PC-9 (cell line): ENCODE measurements around the gene UIMC1. TPM values are rescaled to one million over a fixed set of nuclear protein-coding genes. Genes with fewer than 3 reads are reported as not detected.

ENCODE experiments used
- BruUV-seq: library from RNA; stranded (reverse); fragments of 400-500 nt; replicated peaks from 2 replicates; lab custom pipeline; 2021; lab: Mats Ljungman, UMichigan
- CTCF ChIA-PET: fragments of 300-600 bp; sonication (Branson Sonifier 250); formaldehyde crosslinking; loops from one replicate; lab custom pipeline; 2022; ENCODE audit warnings: antibody characterized with exemption; lab: Charles Lee
- POLR2A ChIA-PET: fragments of 300-600 bp; sonication (Branson Sonifier 250); formaldehyde crosslinking; loops from one replicate; lab custom pipeline; 2022; ENCODE audit warnings: antibody characterized with exemption; ENCODE audit not compliant: unreplicated experiment; lab: Charles Lee
- DNase-seq, 2 experiments: peaks; one replicate each; pipeline versions ENCODE4 v3.0.0 to v3.0.0-alpha.2; 2015 to 2022; ENCODE audit warnings: mixed read lengths in 1 of 2
- H2AFZ ChIP-seq: fragments of 200-600 bp; sonication (generic); 2 replicates; pipeline ENCODE4 v1.8.1; 2017; ENCODE audit warnings: antibody characterized with exemption
- H3F3A ChIP-seq: fragments of 200-600 bp; sonication (generic); 2 replicates; pipeline ENCODE4 v1.8.1; 2017; ENCODE audit warnings: antibody characterized with exemption, mild to moderate bottlenecking, low read depth; ENCODE audit not compliant: insufficient read depth
- H3K27ac ChIP-seq: fragments of 200-600 bp; sonication (generic); 2 replicates; pipeline ENCODE4 v1.6.1; 2016; ENCODE audit warnings: mixed run types
- H3K27me3 ChIP-seq: fragments of 200-600 bp; sonication (generic); 2 replicates; pipeline ENCODE4 v1.6.1; 2016; ENCODE audit warnings: low read depth, mixed run types; ENCODE audit not compliant: insufficient read depth
- H3K36me3 ChIP-seq: fragments of 200-600 bp; sonication (generic); 2 replicates; pipeline ENCODE4 v1.6.1; 2016; ENCODE audit warnings: low read depth, mixed run types
- H3K4me1 ChIP-seq: fragments of 200-600 bp; sonication (generic); replicated peaks from 2 replicates; pipeline ENCODE4 v1.6.1; 2016; ENCODE audit warnings: mixed run types; ENCODE audit not compliant: insufficient read depth
- H3K4me2 ChIP-seq: fragments of 200-600 bp; sonication (generic); 2 replicates; pipeline ENCODE4 v1.6.1; 2017; ENCODE audit warnings: mixed run types
- H3K4me3 ChIP-seq: fragments of 200-600 bp; sonication (generic); 2 replicates; pipeline ENCODE4 v1.6.1; 2016; ENCODE audit warnings: mixed run types
- H3K79me2 ChIP-seq: fragments of 200-600 bp; sonication (generic); 2 replicates; pipeline ENCODE4 v1.6.1; 2017; ENCODE audit warnings: low read depth, mixed run types
- H3K9me2 ChIP-seq: fragments of 200-600 bp; sonication (generic); 2 replicates; pipeline ENCODE4 v1.8.1; 2017; ENCODE audit warnings: mild to moderate bottlenecking; ENCODE audit not compliant: insufficient read depth
- H3K9me3 ChIP-seq: fragments of 200-600 bp; sonication (generic); 2 replicates; pipeline ENCODE4 v1.8.1; 2016; ENCODE audit warnings: low read depth; ENCODE audit not compliant: insufficient read depth
- H4K20me1 ChIP-seq: fragments of 200-600 bp; sonication (generic); 2 replicates; pipeline ENCODE4 v1.8.1; 2017; ENCODE audit not compliant: insufficient read depth
- EZH2 ChIP-seq: fragments of 200-600 bp; sonication (generic); IDR thresholded peaks from 2 replicates; pipeline ENCODE4 v1.8.0; 2017; ENCODE audit warnings: antibody characterized with exemption, low read depth
- intact Hi-C: fragments of 100-400 bp; cut with micrococcal nuclease; formaldehyde crosslinking; loops from one replicate; pipeline ENCODE4 v1.10.0; 2022; ENCODE audit not compliant: unreplicated experiment
- total RNA-seq: library from RNA; stranded (reverse); gene quantifications from 2 replicates; pipeline ENCODE4 v1.2.3, GENCODE V29; 2021
- TF ChIP-seq, protein P1 (sequence below): fragments of 200-600 bp; sonication (generic); conservative IDR thresholded peaks from 2 replicates; pipeline ENCODE4 v1.6.1; 2017; ENCODE audit warnings: mixed run types, antibody characterized with exemption, mild to moderate bottlenecking, moderate library complexity

The UIMC1 gene
- total RNA-seq, 1 experiment from 2014 or later, result 48.3 TPM

- CTCF ChIA-PET, result no interaction called here
- Histone ChIP-seq H2AFZ (no peak overlapping the region), H3K36me3 (no peaks in the 10 kb centered on the region), H3K4me1 (peaks cover 9% of the 10 kb centered on the region), H3K4me2 (no peak overlapping the region), H3K4me3 (no peak overlapping the region), H3F3A (0 out of 2 replicates have a peak, but pooled peaks cover 6% of the 10 kb centered on the region), H3K9me2 (no peaks in the 10 kb centered on the region), H3K9me3 (no peaks in the 10 kb centered on the region), H3K79me2 (0 out of 2 replicates have a peak, but pooled peaks cover 4% of the 10 kb centered on the region), H3K27me3 (no peaks in the 10 kb centered on the region), H4K20me1 (no peaks in the 10 kb centered on the region; the same call in 1 of the 2 replicates), H3K27ac (no peak overlapping the region)
- intact Hi-C loops, result no loop called here
- TF ChIP-seq, protein P1, sequence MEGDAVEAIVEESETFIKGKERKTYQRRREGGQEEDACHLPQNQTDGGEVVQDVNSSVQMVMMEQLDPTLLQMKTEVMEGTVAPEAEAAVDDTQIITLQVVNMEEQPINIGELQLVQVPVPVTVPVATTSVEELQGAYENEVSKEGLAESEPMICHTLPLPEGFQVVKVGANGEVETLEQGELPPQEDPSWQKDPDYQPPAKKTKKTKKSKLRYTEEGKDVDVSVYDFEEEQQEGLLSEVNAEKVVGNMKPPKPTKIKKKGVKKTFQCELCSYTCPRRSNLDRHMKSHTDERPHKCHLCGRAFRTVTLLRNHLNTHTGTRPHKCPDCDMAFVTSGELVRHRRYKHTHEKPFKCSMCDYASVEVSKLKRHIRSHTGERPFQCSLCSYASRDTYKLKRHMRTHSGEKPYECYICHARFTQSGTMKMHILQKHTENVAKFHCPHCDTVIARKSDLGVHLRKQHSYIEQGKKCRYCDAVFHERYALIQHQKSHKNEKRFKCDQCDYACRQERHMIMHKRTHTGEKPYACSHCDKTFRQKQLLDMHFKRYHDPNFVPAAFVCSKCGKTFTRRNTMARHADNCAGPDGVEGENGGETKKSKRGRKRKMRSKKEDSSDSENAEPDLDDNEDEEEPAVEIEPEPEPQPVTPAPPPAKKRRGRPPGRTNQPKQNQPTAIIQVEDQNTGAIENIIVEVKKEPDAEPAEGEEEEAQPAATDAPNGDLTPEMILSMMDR, result no peak
- TF ChIP-seq EZH2, result no peak
- BruUV-seq, result no TSS peak
- POLR2A ChIA-PET, result no interaction called here
- DNase-seq, result no peak
Observed at GRCh38 chr5:176922817-176923216, 83.8 kb downstream of the UIMC1 start.

- Histone ChIP-seq H3K36me3 (no peaks in the 10 kb centered on the region), H4K20me1 (no peaks in the 10 kb centered on the region; the same call in 1 of the 2 replicates), H3K4me1 (peaks cover 6% of the 10 kb centered on the region), H3K27ac (no peak overlapping the region), H3K9me3 (no peaks in the 10 kb centered on the region), H2AFZ (no peak overlapping the region), H3K4me3 (no peak overlapping the region), H3F3A (no peaks in the 10 kb centered on the region), H3K79me2 (0 out of 2 replicates have a peak, but pooled peaks cover 4% of the 10 kb centered on the region), H3K4me2 (no peak overlapping the region), H3K27me3 (no peaks in the 10 kb centered on the region), H3K9me2 (no peaks in the 10 kb centered on the region)
- intact Hi-C loops, result no loop called here
- ChIA-PET CTCF (no interaction called here), POLR2A (no interaction called here)
- no TSS peak for BruUV-seq
- TF ChIP-seq, protein P1, result no peak
- TF ChIP-seq EZH2, result no peak
- no peak for DNase-seq
Observed at GRCh38 chr5:176921714-176922113, 84.9 kb downstream of the UIMC1 start.

GRCh38 chr5:176918613-176919012, 88.0 kb downstream of the UIMC1 start:
- intact Hi-C loops, result no loop called here
- no peak overlapping the region for H2AFZ ChIP-seq
- BruUV-seq, result no TSS peak
- DNase-seq, result no peak
- no peaks in the 10 kb centered on the region for H3K9me3 ChIP-seq
- no peaks in the 10 kb centered on the region for H3K36me3 ChIP-seq
- H3K4me1 ChIP-seq, result peaks cover 13% of the 10 kb centered on the region
- H3K79me2 ChIP-seq, result no peaks in the 10 kb centered on the region
- no peaks in the 10 kb centered on the region for H3F3A ChIP-seq
- TF ChIP-seq, protein P1, result no peak
- TF ChIP-seq EZH2, result no peak
- H3K9me2 ChIP-seq, result no peaks in the 10 kb centered on the region
- POLR2A ChIA-PET, result no interaction called here
- H3K27me3 ChIP-seq, result no peaks in the 10 kb centered on the region
- H3K4me2 ChIP-seq, result no peak overlapping the region
- no peak overlapping the region for H3K4me3 ChIP-seq
- CTCF ChIA-PET, result no interaction called here
- no peak overlapping the region for H3K27ac ChIP-seq
- no peaks in the 10 kb centered on the region; the same call in none of the 2 replicates for H4K20me1 ChIP-seq
